GM19099 (cell line): ENCODE results near the gene EN2.

Experiments used
- POLR2A ChIP-seq: IDR thresholded peaks from 3 replicates; pipeline ENCODE4 v1.6.1; 2011; ENCODE audit warnings: low read depth; ENCODE audit not compliant: insufficient read length; ENCODE audit errors: extremely low read depth

EN2 gene

GRCh38 chr7:155458111-155458877 lies at the start of gene EN2:
Gene EN2, plus strand, starts transcription at chr7:155458129. Its CDS starts 249 bp downstream, at chr7:155458378.
- no peak for TF ChIP-seq POLR2A

DNA sequence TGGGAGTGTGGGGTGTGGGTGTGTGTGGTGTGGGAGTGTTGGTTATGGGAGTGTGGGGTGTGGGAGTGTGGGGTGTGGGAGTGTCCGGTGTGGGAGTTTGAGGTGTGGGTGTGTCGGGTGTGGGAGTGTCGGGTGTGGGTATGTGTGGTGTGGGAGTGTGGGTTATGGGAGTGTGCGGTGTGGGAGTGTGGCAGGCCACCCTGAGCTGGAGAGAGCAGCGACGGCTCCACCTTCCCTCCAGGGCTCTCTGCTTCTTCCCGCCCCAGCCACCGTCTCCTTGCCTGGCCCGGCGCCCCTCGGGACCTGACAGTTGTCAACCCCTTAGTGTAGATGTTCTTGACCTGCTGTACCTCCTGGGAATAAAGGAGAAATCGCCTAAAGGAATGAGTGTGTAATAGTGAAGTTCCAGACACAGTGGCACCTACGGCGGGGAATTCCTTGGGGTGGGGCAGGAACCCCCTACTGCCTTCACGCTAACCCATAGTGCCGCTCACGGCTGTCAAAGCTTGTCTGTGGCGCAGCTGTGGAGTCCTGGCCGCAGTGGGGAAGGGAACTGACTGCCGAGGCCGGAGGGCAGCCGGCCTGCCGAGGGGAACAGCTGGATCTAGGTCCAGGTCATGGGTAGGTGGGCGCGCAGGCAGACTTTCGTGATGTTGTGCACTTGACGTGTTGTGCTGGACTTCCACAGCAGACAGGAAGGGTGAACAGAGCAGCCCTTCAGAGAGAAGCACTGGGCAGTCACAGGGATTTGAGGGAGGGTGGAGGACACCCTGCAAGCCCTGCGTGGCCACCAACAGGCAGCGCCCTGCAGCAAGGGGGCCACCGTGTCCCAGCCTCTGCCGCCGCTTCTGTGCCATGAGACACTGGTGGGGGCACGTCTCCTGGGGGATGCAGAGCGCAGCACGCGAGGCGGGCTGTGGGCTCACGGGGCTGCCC lies 49.0 kb upstream of the EN2 start:
- no peak for TF ChIP-seq POLR2A

DNA sequence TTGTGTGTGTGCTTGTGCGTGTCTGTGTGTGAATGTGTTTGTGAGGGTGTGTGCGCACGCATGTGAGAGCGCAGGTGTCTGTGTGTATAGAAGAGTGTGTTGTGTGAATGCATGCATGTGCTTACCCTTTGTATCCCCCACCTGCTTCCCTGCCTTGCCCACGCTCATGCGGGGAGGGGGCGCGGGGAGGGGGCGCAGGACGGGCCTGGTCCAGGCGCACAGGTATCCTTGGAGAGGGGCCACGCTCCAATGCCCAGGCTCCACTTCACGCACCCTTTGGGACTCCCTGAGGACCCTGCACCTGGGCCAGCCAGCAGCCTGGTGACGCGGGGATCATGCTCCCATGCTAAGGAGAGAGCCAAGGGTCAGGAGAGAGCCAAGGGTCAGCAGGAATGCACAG lies 47.9 kb upstream of the EN2 start:
- TF ChIP-seq POLR2A, result no peak

GRCh38 chr7:155410431-155410830 lies 47.5 kb upstream of the EN2 start:
- TF ChIP-seq POLR2A, result no peak

DNA sequence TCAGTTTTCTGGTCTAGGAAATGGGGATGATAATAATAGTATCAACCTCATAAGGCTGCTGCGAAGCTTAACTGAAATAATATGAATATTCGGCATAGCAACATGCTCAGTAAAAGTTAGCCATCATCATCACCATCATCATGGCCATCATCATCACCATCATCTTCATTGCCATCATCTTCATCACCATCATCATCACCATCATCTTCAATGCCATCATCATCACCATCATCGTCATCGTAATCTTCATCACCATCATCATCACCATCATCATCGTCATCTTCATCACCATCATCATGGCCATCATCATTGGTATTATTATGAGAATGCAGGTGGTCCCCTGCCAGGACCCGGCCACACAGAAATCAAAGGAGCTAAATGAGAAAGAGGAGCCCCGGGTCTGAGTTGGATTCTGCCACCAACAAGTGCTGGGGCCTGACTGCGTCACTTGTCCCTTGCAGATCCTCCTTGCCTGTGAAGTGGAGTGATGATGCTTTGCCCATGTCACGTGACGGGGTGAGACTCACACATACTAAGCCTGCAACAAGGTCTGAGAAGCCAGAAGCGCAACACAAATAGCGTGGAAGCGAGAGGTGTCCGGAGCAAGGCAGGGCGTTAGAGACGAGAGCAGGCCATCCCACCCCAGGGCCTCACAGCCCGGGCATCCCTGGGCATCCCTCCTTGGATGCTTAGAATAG lies 46.1 kb upstream of the EN2 start:
- TF ChIP-seq POLR2A, result no peak

- no peak for TF ChIP-seq POLR2A
Observed at GRCh38 chr7:155412416-155413253, 45.3 kb upstream of the EN2 start.

DNA sequence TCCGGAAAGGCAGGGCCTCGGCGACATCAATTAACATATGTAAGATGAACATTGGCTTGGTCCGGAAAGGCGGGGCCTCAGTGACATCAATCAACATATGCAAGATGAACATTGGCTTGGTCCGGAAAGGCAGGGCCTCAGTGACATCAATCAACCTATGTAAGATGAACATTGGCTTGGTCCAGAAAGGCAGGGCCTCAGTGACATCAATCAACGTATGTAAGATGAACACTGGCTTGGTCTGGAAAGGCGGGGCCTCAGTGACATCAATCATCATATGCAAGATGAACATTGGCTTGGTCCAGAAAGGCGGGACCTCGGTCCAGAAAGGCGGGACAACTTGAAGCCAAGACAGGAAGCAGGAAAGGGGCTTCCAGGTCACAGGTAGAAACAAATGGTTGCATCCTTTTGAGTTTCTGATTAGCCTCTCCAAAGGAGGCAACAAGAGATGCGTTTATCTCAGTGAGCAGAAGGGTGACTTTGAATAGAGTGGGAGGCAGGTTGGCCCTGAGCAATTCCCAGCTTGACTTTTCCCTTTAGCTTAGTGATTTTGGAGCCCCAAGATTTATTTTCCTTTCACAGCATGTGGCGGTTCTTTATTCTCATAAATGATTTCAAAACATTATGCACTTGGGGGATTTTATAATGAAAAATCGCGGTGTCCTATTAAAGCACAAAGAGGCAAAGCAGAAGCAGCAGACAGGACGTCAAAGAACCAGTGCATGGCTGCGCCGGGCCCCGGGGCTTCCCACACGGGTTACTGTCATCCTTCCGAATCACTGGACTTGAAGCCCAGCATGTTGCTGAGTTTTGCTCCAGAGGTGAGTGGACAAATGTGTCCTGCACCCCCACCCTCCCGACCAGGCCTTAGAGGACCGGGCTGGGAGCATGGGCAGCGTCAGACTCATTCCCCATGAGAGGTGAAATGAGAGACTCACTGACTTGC lies 43.1 kb upstream of the EN2 start:
- no peak for TF ChIP-seq POLR2A

GRCh38 chr7:155416646-155417380 lies 41.1 kb upstream of the EN2 start:
- no peak for TF ChIP-seq POLR2A

- no peak for TF ChIP-seq POLR2A
Observed at GRCh38 chr7:155418304-155418703, 39.6 kb upstream of the EN2 start.

- TF ChIP-seq POLR2A, result no peak
Observed at GRCh38 chr7:155418941-155419755, 38.8 kb upstream of the EN2 start.

- TF ChIP-seq POLR2A, result no peak
Observed at GRCh38 chr7:155420116-155420515, 37.8 kb upstream of the EN2 start.

GRCh38 chr7:155422151-155422550 lies 35.8 kb upstream of the EN2 start:
- no peak for TF ChIP-seq POLR2A

GRCh38 chr7:155422599-155423336 lies 35.2 kb upstream of the EN2 start:
- no peak for TF ChIP-seq POLR2A
